ENCODE data around the gene YJEFN3.

The YJEFN3 gene

DNA sequence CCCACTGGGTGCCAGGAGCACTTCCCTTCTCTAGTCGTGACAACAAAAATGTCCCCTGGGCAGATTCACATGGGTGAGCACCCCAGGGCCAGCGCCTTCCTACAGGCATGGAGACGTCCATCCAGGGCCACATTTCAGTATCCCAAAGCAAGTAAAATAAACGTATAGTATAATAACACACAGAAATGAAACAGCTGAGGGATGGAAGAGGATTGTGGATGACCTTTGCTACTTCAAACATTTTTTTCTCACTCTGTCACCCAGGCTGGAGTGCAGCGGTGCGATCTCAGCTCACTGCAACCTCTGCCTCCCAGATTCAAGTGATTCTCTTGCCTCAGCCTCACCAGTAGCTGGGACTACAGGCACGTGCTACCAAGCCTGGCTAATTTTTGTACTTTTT, 37.6 kb downstream of the YJEFN3 start:
- DNase-seq (ENCODE audit: low spot score), result no peak
- no peak overlapping the region for H3K27ac ChIP-seq (replicated peaks; ENCODE audit: low read length)

GRCh38 chr19:19567391-19567790, 38.7 kb downstream of the YJEFN3 start:
- no peaks in the 10 kb centered on the region for H3K4me1 ChIP-seq (ENCODE audit: control insufficient read depth in 2 of 2, insufficient read depth in 1 of 2, low read depth in 1 of 2, low read length in 2 of 2)
- H3K27ac ChIP-seq (replicated peaks; ENCODE audit: low read length), result no peak overlapping the region
- H3K36me3 ChIP-seq (replicated peaks in 1 of 2; ENCODE audit: control insufficient read depth in 2 of 2, insufficient read depth in 2 of 2, low read length in 2 of 2), result peaks cover 10 to 40% of the 10 kb centered on the region in 2 donors
- no peak overlapping the region for H4K91ac ChIP-seq (ENCODE audit: low read depth, low read length, poor library complexity)
- H3K4ac ChIP-seq (ENCODE audit: low read length), result no peak overlapping the region
- no peak overlapping the region for H2BK12ac ChIP-seq (ENCODE audit: low read length)
- peaks cover 2 to 3% of the 10 kb centered on the region in 2 donors for H3K9me3 ChIP-seq (replicated peaks in 1 of 2; ENCODE audit: control insufficient read depth in 2 of 2, insufficient read depth in 1 of 2, low read depth in 1 of 2, low read length in 2 of 2)
- WGBS, 2 donors (ENCODE audit: extremely low coverage in 2 of 2, insufficient read length in 2 of 2, insufficient replicate concordance in 1 of 2), result no CpG with 5 or more reads among the region's 3 CpGs
- no peak overlapping the region for H3K18ac ChIP-seq (ENCODE audit: low read length)
- peak overlapping the region in 1 of 2 donors; percentile 29 for H3K4me3 ChIP-seq (ENCODE audit: low read length in 2 of 2)
- H2BK5ac ChIP-seq (ENCODE audit: low read length), result no peak overlapping the region
- DNase-seq (ENCODE audit: low spot score), result no peak
- H3K9ac ChIP-seq (ENCODE audit: low read depth, low read length, poor library complexity), result no peak overlapping the region
- H2BK120ac ChIP-seq (ENCODE audit: low read depth, low read length), result no peak overlapping the region
- no peak overlapping the region for H2AK5ac ChIP-seq (ENCODE audit: low read depth, low read length)
- H4K8ac ChIP-seq (ENCODE audit: low read depth, low read length), result no peak overlapping the region
- no peaks in the 10 kb centered on the region for H3K27me3 ChIP-seq (ENCODE audit: control insufficient read depth in 3 of 3, insufficient read depth in 3 of 3, low read depth in 1 of 3, low read length in 3 of 3)
- no peak overlapping the region for H3K4me2 ChIP-seq (ENCODE audit: insufficient read depth, low read length, poor library complexity, severe bottlenecking)
- H3K79me1 ChIP-seq (ENCODE audit: low read depth, low read length), result no peaks in the 10 kb centered on the region
- H2AFZ ChIP-seq (ENCODE audit: low read length), result no peak overlapping the region
- no peak overlapping the region for H3K14ac ChIP-seq (ENCODE audit: low read length)
- no peak overlapping the region for H2BK15ac ChIP-seq (ENCODE audit: low read length)
- H3K23ac ChIP-seq (ENCODE audit: low read depth, low read length, poor library complexity), result no peak overlapping the region

More for the DNA sequence above, 37.6 kb downstream of the YJEFN3 start:
- Histone ChIP-seq H2AFZ (ENCODE audit: low read length) (no peak overlapping the region), H2BK5ac (ENCODE audit: low read length) (no peak overlapping the region), H2BK120ac (ENCODE audit: low read depth, low read length) (no peak overlapping the region), H3K27me3 (ENCODE audit: control insufficient read depth in 3 of 3, insufficient read depth in 3 of 3, low read depth in 1 of 3, low read length in 3 of 3) (no peaks in the 10 kb centered on the region), H3K79me1 (ENCODE audit: low read depth, low read length) (no peaks in the 10 kb centered on the region), H3K36me3 (replicated peaks in 1 of 2; ENCODE audit: control insufficient read depth in 2 of 2, insufficient read depth in 2 of 2, low read length in 2 of 2) (peaks cover 10 to 40% of the 10 kb centered on the region in 2 donors), H3K4me3 (ENCODE audit: low read length in 2 of 2) (no peak overlapping the region), H3K4me1 (ENCODE audit: control insufficient read depth in 2 of 2, insufficient read depth in 1 of 2, low read depth in 1 of 2, low read length in 2 of 2) (no peaks in the 10 kb centered on the region), H3K9me3 (replicated peaks in 1 of 2; ENCODE audit: control insufficient read depth in 2 of 2, insufficient read depth in 1 of 2, low read depth in 1 of 2, low read length in 2 of 2) (peaks cover 2 to 3% of the 10 kb centered on the region in 2 donors), H2BK12ac (ENCODE audit: low read length) (no peak overlapping the region), H3K4ac (ENCODE audit: low read length) (no peak overlapping the region), H2BK15ac (ENCODE audit: low read length) (no peak overlapping the region), H2AK5ac (ENCODE audit: low read depth, low read length) (no peak overlapping the region), H3K4me2 (ENCODE audit: insufficient read depth, low read length, poor library complexity, severe bottlenecking) (no peak overlapping the region), H4K8ac (ENCODE audit: low read depth, low read length) (no peak overlapping the region), H3K14ac (ENCODE audit: low read length) (no peak overlapping the region), H3K23ac (ENCODE audit: low read depth, low read length, poor library complexity) (no peak overlapping the region), H4K91ac (ENCODE audit: low read depth, low read length, poor library complexity) (no peak overlapping the region), H3K18ac (ENCODE audit: low read length) (no peak overlapping the region), H3K9ac (ENCODE audit: low read depth, low read length, poor library complexity) (no peak overlapping the region)
- WGBS, 2 donors (ENCODE audit: extremely low coverage in 2 of 2, insufficient read length in 2 of 2, insufficient replicate concordance in 1 of 2), result no CpG with 5 or more reads among the region's 7 CpGs

- H3K9me3 ChIP-seq (replicated peaks in 1 of 2; ENCODE audit: control insufficient read depth in 2 of 2, insufficient read depth in 1 of 2, low read depth in 1 of 2, low read length in 2 of 2), result peaks cover 2 to 3% of the 10 kb centered on the region in 2 donors
- H3K79me1 ChIP-seq (ENCODE audit: low read depth, low read length), result no peaks in the 10 kb centered on the region
- H4K8ac ChIP-seq (ENCODE audit: low read depth, low read length), result no peak overlapping the region
- no peaks in the 10 kb centered on the region for H3K27me3 ChIP-seq (ENCODE audit: control insufficient read depth in 3 of 3, insufficient read depth in 3 of 3, low read depth in 1 of 3, low read length in 3 of 3)
- no CpG with 5 or more reads among the region's 25 CpGs for WGBS, 2 donors (ENCODE audit: extremely low coverage in 2 of 2, insufficient read length in 2 of 2, insufficient replicate concordance in 1 of 2)
- H2BK120ac ChIP-seq (ENCODE audit: low read depth, low read length), result no peak overlapping the region
- H2AK5ac ChIP-seq (ENCODE audit: low read depth, low read length), result no peak overlapping the region
- H3K4me2 ChIP-seq (ENCODE audit: insufficient read depth, low read length, poor library complexity, severe bottlenecking), result no peak overlapping the region
- H3K4me3 ChIP-seq (ENCODE audit: low read length in 2 of 2), result no peak overlapping the region
- no peak overlapping the region for H2BK12ac ChIP-seq (ENCODE audit: low read length)
- no peak overlapping the region for H3K23ac ChIP-seq (ENCODE audit: low read depth, low read length, poor library complexity)
- H3K18ac ChIP-seq (ENCODE audit: low read length), result no peak overlapping the region
- H2AFZ ChIP-seq (ENCODE audit: low read length), result no peak overlapping the region
- DNase-seq (ENCODE audit: low spot score), result no peak
- H3K9ac ChIP-seq (ENCODE audit: low read depth, low read length, poor library complexity), result no peak overlapping the region
- no peak overlapping the region for H3K27ac ChIP-seq (replicated peaks; ENCODE audit: low read length)
- H3K36me3 ChIP-seq (replicated peaks in 1 of 2; ENCODE audit: control insufficient read depth in 2 of 2, insufficient read depth in 2 of 2, low read length in 2 of 2), result peaks cover 10 to 40% of the 10 kb centered on the region in 2 donors
- H4K91ac ChIP-seq (ENCODE audit: low read depth, low read length, poor library complexity), result no peak overlapping the region
- no peak overlapping the region for H3K4ac ChIP-seq (ENCODE audit: low read length)
- H2BK5ac ChIP-seq (ENCODE audit: low read length), result no peak overlapping the region
- no peak overlapping the region for H3K14ac ChIP-seq (ENCODE audit: low read length)
- no peaks in the 10 kb centered on the region for H3K4me1 ChIP-seq (ENCODE audit: control insufficient read depth in 2 of 2, insufficient read depth in 1 of 2, low read depth in 1 of 2, low read length in 2 of 2)
- H2BK15ac ChIP-seq (ENCODE audit: low read length), result no peak overlapping the region
These were observed 40.4 kb downstream of the YJEFN3 start for GRCh38 chr19:19568802-19569756.

DNA sequence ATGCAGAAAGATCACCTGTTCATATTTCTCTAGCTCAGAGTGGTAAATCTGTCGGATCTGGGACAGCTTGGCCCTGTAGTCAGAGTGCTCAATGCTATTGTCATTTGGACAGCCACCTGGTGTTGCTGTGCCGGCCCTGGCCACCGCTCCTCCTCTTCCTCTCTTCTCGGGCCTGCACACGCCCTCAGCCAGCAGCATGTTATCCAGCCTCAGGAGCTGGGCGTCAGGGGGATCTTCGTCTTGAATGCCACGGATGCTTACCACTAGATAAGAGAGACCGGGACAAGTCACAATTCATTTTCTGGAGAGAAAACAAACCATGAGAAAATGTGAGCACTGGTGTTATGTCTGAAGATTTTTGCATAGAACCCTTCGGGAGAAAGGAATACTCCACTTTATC, 41.9 kb downstream of the YJEFN3 start:
- Histone ChIP-seq H3K27me3 (ENCODE audit: control insufficient read depth in 3 of 3, insufficient read depth in 3 of 3, low read depth in 1 of 3, low read length in 3 of 3) (no peaks in the 10 kb centered on the region), H2BK12ac (ENCODE audit: low read length) (no peak overlapping the region), H3K4me3 (ENCODE audit: low read length in 2 of 2) (no peak overlapping the region), H3K4ac (ENCODE audit: low read length) (no peak overlapping the region), H3K27ac (replicated peaks; ENCODE audit: low read length) (no peak overlapping the region), H3K9ac (ENCODE audit: low read depth, low read length, poor library complexity) (no peak overlapping the region), H2BK120ac (ENCODE audit: low read depth, low read length) (no peak overlapping the region), H4K8ac (ENCODE audit: low read depth, low read length) (no peak overlapping the region), H2AFZ (ENCODE audit: low read length) (no peak overlapping the region), H3K23ac (ENCODE audit: low read depth, low read length, poor library complexity) (no peak overlapping the region), H2BK15ac (ENCODE audit: low read length) (no peak overlapping the region), H4K91ac (ENCODE audit: low read depth, low read length, poor library complexity) (no peak overlapping the region), H3K4me2 (ENCODE audit: insufficient read depth, low read length, poor library complexity, severe bottlenecking) (no peak overlapping the region), H2BK5ac (ENCODE audit: low read length) (no peak overlapping the region), H3K9me3 (replicated peaks in 1 of 2; ENCODE audit: control insufficient read depth in 2 of 2, insufficient read depth in 1 of 2, low read depth in 1 of 2, low read length in 2 of 2) (peaks cover 2 to 3% of the 10 kb centered on the region in 2 donors), H3K18ac (ENCODE audit: low read length) (no peak overlapping the region), H2AK5ac (ENCODE audit: low read depth, low read length) (peak overlapping the region; percentile 35), H3K14ac (ENCODE audit: low read length) (no peak overlapping the region), H3K36me3 (replicated peaks in 1 of 2; ENCODE audit: control insufficient read depth in 2 of 2, insufficient read depth in 2 of 2, low read length in 2 of 2) (peaks cover 7 to 31% of the 10 kb centered on the region in 2 donors), H3K4me1 (ENCODE audit: control insufficient read depth in 2 of 2, insufficient read depth in 1 of 2, low read depth in 1 of 2, low read length in 2 of 2) (peaks cover 0 to 5% of the 10 kb centered on the region in 2 donors), H3K79me1 (ENCODE audit: low read depth, low read length) (no peaks in the 10 kb centered on the region)
- WGBS, 2 donors (ENCODE audit: extremely low coverage in 2 of 2, insufficient read length in 2 of 2, insufficient replicate concordance in 1 of 2), result no CpG with 5 or more reads among the region's 10 CpGs
- no peak for DNase-seq (ENCODE audit: low spot score)

Data from neuronal stem cell (in vitro differentiated cells).